ENCODE measurements around the gene BUD23.
"Not testable (repeated sequence)": the region's sequence is repeated elsewhere in the genome, so short reads cannot be mapped to it uniquely, and the experiment has no call there.

Gene BUD23

DNA sequence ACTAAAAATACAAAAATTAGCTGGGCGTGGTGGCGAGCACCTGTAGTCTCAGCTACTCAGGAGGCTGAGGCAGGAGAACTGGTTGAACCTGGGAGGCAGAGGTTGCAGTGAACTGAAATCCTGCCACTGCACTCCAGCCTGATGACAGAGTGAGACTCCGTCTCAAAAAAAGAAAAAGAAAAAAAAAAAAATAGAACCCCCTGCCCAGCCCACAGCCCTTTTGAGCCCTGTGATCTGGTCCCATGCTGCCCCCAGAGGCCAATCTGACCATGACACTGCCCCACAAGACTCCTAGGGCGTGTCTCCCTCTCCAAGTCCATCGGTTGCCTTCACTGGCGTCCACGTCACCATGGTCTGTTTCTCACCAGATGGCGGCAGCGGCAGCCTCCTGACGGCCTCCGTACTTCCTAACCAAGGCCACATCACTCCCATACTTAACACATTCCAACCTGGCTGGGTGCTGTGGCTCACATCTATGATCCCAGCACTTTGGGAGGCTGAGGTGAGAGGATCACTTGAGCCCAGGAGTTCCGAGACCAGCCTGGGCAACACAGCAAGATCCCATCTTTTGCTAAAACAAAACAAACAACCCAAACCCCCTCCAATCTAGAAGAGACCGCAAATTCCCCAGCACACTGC lies 18.1 kb downstream of the BUD23 start:
- no peak for DNase-seq (ENCODE audit: low spot score)

DNA sequence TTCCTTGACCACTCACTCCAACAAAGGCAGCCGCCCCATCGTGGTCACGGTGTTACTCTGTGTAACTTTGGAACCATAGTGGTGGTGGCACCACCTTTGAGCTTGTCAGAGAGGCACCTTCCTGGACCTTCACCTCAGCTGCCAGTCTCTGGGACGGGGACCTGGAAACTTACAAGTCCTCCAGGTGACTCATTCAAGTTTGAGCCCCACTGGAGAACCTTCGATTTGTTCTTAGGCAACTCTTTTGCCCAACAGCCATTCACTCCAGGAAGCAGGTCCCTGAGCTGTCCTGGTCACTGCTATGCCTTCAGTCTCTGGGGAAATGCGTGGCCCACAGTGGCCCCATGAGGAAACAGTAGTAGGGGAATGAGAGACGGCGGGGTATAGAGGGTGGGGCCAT lies 18.8 kb downstream of the BUD23 start:
- no peak for DNase-seq (ENCODE audit: low spot score)

- no peak for DNase-seq (ENCODE audit: low spot score)
Measured at GRCh38 chr7:73702665-73703064, 19.3 kb downstream of the BUD23 start.

DNA sequence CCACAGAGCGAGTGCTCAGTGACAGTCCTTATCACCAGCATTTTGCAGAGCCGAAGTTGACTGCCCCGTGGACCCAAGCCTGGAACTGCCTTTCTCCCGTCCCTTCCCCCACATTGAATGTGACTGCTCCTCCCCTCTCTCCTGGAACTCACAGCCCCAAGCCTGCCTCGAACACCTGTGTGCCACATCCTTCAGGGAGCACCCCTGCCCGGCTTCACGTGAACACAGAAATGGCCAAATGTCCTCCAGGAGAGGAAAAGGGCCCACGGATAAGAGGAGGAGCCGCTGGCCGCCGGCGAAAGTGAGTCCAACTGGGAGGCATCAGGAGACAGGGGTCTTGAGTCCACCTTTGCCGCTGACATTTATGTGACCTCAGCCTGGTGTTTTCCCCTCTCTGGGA lies 19.8 kb downstream of the BUD23 start:
- DNase-seq (ENCODE audit: low spot score): no peak

DNA sequence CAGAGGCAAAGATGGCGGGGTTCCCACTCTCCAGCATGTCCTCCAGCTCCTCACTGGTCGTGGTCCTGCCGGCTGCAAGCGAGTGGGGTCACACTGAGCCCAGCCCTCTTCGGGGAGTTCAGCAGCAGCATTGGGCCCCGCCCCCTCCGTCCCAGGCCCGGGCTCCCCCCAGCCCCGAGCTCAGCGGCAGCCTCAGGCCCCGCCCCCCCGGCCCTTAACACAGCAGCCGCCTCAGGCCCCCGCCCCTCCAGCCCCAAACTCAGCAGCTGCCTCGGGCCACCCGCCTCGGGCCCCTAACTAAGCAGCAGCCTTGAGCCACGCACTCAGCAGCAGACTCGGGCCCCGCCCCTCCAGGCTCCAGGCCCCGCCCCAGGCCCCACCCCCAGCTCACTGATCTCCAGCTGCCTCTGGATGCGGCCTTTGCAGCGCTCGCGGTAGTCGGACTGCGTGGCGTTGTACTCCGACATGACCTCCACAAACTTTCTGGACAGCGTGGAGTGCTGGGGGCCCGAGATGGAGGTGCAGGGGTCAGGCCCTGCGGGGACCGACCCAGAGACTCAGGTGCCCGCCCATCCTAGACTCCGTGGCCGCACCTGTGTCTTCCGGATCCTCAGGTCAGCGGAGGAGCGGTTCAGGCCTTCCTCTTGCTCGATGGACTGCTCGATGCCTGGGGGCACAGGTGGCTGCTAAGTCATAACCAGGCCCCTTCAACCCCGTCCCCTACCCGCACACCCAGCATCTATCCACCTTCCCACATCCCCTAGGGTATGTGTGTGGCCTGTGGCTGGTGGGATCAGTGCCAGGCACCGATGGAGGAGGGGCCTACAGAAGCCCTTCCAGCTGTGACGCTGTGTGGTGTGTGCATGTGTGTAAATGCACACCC lies 20.6 kb downstream of the BUD23 start:
- DNase-seq (ENCODE audit: low spot score): no peak

DNA sequence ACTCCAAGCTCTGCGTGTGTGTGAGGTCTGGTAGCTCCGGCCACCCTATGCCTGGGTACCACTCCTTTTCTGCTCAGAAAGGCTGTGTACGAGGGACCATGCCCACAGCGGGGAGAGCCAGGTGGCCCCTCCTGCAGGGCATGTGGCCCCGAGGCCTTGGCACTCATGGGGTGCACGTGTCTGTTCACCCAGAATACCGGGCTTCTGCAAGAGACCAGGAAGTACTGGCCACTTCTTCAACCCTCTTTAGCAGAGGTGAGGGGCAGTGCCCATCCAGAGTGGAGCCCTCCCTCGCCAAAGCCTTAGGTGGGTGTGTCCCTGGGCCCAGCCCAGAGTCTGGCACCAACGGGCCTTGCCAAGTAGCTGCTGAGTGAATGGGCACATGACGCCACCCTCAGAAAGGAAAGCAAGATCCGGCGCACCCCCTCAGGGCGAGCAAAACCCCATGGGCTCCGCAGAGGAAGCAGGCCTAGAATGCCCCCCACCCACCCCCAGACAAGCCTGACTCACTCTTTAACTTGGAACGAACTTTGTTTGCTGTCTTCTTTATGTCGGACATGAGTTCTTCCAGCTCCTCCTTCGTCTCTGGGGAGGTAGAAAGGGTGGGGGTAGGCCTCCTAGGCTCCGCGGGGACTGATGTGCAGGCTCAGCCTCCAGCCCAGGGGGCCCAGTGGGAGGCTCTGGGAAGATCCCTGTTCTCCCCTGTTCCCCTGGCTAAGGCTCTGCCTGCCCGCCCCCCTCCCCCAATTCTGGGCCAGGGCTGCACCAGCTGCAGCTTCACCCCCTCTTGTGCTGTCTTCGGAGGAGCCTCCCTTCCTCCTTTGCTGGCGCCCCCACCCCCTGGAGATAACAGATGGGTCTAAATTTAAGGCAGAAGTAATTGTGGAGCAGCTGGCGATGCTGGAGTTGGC lies 21.5 kb downstream of the BUD23 start:
- DNase-seq (ENCODE audit: low spot score): no peak

DNA sequence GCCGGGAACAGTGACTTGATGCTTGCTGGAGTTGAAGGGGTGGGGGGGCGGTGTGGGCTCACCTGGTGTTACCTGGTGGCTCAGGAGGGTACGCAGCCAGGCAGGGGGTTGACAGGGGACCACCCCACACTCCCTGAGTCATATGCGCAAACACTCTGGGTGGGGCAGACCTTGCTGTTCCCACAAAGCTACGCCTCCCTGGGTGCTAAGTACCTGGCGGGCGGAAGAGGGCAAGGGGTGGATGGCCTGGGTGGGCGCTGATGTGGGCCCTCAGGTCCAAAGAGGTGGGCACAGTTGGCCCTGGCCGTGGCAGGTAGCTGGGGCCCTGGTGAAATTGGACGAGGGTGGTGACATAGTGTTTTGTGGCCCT lies 22.1 kb downstream of the BUD23 start:
- no peak for DNase-seq (ENCODE audit: low spot score)

DNA sequence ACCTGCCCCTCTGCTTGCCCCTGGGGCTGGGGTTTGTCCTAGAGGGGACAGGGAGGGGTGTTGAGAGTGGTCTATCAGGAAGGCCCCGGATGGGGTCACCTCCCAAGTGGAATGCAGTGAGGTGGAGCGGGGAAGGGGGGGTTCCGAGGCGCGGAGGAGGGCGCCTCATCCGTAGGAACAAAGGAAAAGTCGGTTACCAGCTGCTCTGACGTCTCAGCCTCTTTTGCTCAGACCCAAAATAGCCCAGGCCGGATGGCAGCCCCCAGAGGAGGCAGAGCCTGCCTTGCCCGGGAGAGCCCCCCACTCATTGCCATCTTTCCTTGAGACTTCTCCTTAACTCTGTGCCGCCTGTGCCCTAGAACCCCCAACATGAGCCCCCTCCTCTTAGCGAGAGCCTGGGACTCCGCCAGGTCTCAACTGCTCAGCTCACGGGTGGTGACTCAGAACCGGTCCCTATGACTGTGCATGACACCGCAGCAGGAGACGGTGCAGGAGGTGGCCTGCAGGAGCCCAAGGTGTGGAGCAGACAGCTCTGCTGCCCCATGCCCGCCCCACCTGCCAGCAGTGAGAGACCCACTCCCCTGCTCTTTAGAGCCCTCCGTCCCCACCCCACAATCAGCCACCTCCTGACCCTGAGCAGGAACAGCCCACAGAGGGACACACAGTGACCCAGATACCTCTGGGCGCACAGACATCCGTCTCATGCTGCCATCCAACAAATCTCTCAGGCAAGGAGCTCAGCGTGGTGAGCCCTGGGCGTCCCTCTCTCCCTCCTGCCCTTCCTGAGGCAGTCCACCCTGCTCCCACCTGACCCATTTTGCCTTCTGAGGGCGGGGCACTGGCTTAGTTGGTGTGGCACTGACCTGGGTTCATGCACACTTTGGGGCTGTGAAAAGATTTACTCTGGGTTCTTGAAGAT lies 23.0 kb downstream of the BUD23 start:
- DNase-seq (ENCODE audit: low spot score): no peak

DNA sequence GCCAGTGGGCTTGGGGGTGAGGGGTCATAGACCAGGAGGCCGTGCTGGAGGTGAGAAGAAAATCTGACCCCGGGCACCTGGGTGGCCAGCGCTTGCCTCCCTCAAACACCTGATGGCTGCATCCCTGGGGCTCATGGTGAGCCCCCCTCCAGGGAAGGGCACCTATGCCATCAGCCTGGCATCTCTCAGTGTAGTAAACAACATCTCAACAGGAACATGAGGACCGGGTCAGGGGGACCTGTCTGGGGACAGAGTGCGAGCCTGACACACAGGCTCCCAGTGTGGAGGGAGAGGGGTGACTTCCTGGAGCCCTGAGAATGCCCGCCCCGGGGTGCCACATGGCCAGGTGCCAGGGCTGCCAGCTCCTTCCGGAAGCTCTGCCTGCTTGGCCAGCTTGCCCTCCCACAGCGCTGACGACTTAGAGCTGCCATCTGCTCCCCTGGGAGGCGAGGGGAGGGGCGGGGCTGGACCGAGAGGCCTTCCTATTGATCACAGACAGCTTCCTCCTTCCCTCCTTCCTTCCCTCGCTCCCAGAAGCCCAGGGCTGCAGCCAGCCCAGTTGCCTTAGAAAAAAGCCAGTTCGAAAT lies 23.7 kb downstream of the BUD23 start:
- no peak for DNase-seq (ENCODE audit: low spot score)

- DNase-seq (ENCODE audit: low spot score): no peak
Measured at GRCh38 chr7:73708961-73709549, 25.7 kb downstream of the BUD23 start.

GRCh38 chr7:73712773-73713172 lies 29.4 kb downstream of the BUD23 start:
- no peak for DNase-seq (ENCODE audit: low spot score)

- DNase-seq (ENCODE audit: low spot score): not testable (repeated sequence)
Measured at GRCh38 chr7:73713319-73713718, 29.9 kb downstream of the BUD23 start.

DNA sequence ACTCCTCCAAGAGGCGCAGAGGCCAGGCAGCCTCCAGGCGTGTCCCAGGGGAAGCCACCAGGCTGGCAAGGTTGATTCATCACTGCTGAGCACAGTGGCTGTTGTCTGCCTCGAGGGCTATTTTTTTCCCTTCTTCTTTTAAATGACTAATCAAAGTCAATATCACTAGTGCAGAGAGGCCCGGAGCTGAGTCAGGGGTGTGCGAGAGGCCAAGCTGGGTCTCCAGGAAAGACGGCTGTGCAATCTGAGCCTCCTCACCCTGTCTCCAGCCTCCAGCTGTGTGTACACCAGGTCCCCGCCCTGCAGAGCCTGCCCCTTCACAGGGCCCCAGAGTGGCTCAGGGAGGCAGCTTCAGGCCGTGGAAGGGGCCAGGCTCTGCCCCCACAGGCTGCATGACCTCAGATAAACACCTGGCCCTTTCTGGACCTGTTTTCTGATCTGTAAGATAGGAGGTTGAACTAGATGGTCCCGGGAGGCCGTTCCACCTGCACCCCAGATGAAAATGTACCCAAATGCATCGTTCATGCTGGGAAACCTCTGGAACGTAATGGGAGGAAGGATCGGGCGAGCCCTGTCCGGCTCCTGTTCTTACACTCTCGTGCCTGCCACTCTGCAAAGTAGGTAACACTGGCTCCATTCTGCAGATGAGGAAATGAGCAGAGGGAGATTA lies 32.4 kb downstream of the BUD23 start:
- DNase-seq (ENCODE audit: low spot score): no peak

DNA sequence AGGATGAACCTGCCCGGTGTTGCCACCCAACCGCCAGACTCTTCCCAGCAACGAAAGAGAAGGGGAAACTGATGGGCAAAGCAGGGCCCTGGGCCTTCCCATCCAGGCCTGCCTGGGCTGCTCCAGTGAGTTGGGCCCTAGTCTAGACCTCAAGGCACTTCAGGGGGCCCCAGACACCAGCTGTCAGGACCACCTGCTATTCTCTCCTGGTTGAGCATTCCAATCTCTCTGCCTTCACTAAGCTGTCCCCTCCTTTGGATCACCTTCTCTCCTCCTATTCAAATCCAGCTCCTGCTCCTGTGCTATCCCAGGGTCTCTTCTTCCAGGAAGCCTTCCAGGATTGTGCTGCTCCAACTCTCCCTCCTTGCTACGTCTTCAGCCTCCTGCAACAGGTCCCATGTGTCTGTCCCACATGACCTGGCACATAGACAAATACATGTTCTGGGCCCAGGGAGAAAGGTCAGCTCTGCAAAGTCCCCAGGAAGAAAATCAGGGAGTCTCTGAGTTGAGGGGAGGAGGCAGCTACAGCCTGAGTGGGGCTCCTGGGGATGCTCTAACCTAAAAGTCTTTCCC lies 33.0 kb downstream of the BUD23 start:
- DNase-seq (ENCODE audit: low spot score): no peak

GRCh38 chr7:73717025-73717807 lies 33.8 kb downstream of the BUD23 start:
- DNase-seq (ENCODE audit: low spot score): no peak

DNA sequence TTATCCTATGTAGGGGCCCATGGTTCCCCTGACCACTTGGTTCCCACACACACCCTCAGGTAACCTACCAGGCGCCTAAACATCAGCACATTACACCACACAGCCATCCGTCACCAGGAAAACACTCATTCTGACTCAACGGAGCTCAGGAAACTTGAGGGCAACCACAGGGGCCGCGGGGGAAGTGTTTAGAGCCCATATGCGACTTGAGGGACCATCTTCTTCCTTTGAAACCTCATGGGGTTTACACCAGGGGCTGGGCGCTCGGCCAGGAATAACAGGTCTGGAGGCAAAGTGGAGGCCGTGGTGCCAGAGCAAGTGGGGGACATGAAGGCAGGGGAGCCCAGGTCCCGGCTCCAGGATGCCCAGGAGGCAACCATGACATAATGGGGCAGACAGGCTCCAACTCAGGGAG lies 34.6 kb downstream of the BUD23 start:
- no peak for DNase-seq (ENCODE audit: low spot score)

DNA sequence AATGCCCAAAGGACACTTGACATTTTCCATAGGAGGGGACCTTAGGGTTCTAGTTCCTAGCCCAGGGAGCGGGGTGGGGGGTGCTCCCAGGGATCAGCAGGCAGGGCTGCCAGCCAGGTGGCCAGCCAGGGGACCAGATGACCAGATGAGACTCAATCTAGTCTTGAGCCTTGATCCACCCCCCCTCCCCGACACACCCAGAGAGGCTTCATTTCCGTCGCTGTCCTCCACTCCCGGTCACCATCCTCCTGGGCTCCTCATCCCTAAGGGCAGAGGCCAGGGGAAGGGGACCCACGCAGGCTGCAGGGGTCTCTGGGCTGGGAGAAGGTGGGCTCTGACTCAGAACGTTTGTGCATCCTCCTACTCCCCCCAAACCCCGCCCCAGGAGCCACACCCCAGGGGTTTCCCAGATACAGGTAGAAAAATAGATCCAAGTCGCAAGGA lies 35.1 kb downstream of the BUD23 start:
- no peak for DNase-seq (ENCODE audit: low spot score)

DNA sequence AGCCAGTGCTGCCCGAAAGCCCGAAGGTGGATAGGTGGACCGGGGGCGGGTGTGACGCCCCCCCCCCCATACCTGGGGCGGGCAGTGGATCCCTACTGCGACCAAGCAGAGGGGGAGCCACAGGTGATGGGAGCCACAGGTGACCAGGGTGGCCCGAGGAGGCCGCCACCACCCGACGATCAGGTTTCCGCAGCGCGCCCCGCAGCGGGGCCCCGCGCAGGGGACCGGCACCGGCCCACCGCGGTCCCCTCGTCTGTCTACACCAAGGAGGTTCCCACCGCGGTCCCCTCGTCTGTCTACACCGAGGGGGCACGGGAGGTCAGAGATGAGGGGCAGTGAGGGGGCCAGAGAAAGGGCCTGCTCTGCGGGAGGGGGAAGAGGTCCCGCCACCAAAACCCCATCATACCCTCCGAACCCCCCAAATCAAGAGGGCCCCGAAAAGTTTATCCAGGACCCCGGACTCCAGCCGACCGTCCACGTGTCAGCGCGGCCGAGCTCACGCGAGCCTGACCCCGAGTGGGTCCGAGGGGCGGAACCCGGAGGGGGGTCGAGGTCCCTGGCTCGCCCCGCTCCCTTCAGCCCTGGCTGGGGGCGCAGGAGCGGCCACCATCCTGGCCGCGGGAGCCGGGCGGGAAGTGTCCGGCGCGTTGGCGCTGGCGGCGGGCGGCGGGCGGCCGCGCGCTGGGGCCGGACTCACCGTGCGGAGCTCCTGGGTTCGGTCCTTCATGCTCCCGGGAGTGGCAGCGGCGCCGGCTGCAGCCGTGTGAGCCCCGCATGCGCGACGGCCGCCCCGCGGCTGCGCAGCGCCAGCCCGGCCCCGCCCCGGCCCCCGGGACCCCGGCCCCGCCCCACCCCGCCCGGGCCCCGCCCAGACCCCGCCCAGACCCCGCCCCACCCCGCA lies 35.8 kb downstream of the BUD23 start, which contains the start of gene STX1A:
STX1A (minus strand) TSS at position 765 of the 901 bp plus-strand sequence; CDS start at position 727, 38 bp downstream.
- peak; percentile 63 for DNase-seq (ENCODE audit: low spot score)
